HCT116 (cell line): Measurements from ENCODE around the gene TPH1.

Experiments used
- CEBPB ChIP-seq: IDR thresholded peaks from 2 replicates; pipeline ENCODE4 v1.6.1; 2012; ENCODE audit warnings: low read depth
- EZH2phosphoT487 ChIP-seq: fragments of 200-600 bp; IDR thresholded peaks from 2 replicates; pipeline ENCODE4 v1.6.1; 2018; ENCODE audit warnings: antibody characterized with exemption, borderline replicate concordance
- POLR2AphosphoS5 ChIP-seq: IDR thresholded peaks from 2 replicates; pipeline ENCODE4 v1.6.1; 2011; ENCODE audit warnings: mild to moderate bottlenecking, low read depth, low read length, moderate library complexity
- RAD21 ChIP-seq: IDR thresholded peaks from 2 replicates; pipeline ENCODE4 v1.6.1; 2012; ENCODE audit warnings: low read depth, mild to moderate bottlenecking
- TF ChIP-seq, protein P1 (sequence below): IDR thresholded peaks from 2 replicates; pipeline ENCODE4 v1.6.1; 2012
- TF ChIP-seq, protein P2 (sequence below), 3 experiments: fragments of 200-600 bp in 1 of 3; sonication (generic) in 1 of 3; IDR thresholded peaks in 2 of 3; conservative IDR thresholded peaks in 1 of 3; 2 replicates each; pipeline ENCODE4 v1.5.1; 2012 to 2017; ENCODE audit warnings: low read depth in 2 of 3, low read length in 2 of 3, antibody characterized with exemption in 1 of 3, borderline replicate concordance in 1 of 3, control low read depth in 1 of 3, mild to moderate bottlenecking in 1 of 3, mixed read lengths in 1 of 3, mixed run types in 1 of 3, moderate library complexity in 1 of 3; ENCODE audit not compliant: insufficient read depth in 1 of 3

DNA sequence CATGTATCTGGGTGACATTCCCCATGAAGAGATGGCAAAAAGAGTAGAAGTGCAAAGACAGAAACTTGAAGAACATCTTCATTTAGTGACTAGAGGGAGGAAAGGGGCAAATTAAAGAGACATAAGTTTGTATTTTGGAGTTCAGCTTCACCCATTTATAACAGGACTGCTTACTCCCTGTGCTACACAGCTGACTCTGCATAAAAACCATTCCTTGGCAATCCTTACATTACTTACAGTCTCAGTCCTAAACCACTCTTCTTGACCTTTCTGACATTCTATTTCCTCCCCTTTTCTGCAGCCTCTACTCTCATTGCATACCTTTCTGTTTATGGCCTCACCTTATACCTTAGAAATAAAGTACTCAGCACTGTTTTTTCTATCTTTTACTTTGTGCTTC lies 26.4 kb downstream of the TPH1 start:
- TF ChIP-seq RAD21 (no peak), EZH2phosphoT487 (no peak), POLR2AphosphoS5 (no peak), CEBPB (no peak)
- TF ChIP-seq, protein P1, sequence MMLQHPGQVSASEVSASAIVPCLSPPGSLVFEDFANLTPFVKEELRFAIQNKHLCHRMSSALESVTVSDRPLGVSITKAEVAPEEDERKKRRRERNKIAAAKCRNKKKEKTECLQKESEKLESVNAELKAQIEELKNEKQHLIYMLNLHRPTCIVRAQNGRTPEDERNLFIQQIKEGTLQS = no peak
- TF ChIP-seq, protein P2, sequence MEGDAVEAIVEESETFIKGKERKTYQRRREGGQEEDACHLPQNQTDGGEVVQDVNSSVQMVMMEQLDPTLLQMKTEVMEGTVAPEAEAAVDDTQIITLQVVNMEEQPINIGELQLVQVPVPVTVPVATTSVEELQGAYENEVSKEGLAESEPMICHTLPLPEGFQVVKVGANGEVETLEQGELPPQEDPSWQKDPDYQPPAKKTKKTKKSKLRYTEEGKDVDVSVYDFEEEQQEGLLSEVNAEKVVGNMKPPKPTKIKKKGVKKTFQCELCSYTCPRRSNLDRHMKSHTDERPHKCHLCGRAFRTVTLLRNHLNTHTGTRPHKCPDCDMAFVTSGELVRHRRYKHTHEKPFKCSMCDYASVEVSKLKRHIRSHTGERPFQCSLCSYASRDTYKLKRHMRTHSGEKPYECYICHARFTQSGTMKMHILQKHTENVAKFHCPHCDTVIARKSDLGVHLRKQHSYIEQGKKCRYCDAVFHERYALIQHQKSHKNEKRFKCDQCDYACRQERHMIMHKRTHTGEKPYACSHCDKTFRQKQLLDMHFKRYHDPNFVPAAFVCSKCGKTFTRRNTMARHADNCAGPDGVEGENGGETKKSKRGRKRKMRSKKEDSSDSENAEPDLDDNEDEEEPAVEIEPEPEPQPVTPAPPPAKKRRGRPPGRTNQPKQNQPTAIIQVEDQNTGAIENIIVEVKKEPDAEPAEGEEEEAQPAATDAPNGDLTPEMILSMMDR (IDR thresholded peaks at IDR 0.05 in 2 of 3, conservative IDR thresholded peaks at IDR 0.05 in 1 of 3; ENCODE audit: borderline replicate concordance in 1 of 3, insufficient read depth in 1 of 3, low read depth in 2 of 3, low read length in 2 of 3) = no peak
